HG02763 (cell line): ENCODE measurements around the gene STMP1.
"Not testable (repeated sequence)": the region's sequence is repeated elsewhere in the genome, so short reads cannot be mapped to it uniquely, and the experiment has no call there.

Experiments
- ATAC-seq: cut with Tn5 transposase; IDR thresholded peaks from one replicate; pipeline ENCODE4 v1.9.1; 2021; ENCODE audit warnings: mild to moderate bottlenecking, moderate library complexity; ENCODE audit not compliant: unreplicated experiment

Gene STMP1

GRCh38 chr7:135664046-135664589 is 1.8 kb downstream of the STMP1 start:
- ATAC-seq: no peak

- ATAC-seq: no peak
These were observed 2.7 kb downstream of the STMP1 start for GRCh38 chr7:135665042-135665441.

DNA sequence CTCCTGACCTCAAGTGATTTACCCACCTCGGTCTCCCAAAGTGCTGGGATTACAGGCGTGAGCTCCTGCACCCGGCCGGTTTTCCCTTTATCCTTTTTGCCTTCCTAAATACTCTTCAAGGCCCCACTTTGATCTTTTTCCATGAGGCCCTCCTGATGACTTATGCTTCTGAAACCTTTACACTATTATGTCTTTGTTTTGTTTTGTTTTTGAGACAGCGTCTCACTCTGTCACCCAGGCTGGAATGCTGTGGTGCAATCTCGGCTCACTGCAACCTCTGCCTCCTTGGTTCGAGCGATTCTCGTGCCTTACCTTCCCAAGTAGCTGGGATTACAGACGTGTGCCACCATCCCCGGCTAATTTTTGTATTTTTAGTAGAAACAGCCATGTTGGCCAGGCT is 3.8 kb downstream of the STMP1 start:
- ATAC-seq: no peak

GRCh38 chr7:135666846-135667245 is 4.5 kb downstream of the STMP1 start:
- ATAC-seq: no peak

GRCh38 chr7:135667626-135668025 is 5.3 kb downstream of the STMP1 start:
- ATAC-seq: not testable (repeated sequence)

DNA sequence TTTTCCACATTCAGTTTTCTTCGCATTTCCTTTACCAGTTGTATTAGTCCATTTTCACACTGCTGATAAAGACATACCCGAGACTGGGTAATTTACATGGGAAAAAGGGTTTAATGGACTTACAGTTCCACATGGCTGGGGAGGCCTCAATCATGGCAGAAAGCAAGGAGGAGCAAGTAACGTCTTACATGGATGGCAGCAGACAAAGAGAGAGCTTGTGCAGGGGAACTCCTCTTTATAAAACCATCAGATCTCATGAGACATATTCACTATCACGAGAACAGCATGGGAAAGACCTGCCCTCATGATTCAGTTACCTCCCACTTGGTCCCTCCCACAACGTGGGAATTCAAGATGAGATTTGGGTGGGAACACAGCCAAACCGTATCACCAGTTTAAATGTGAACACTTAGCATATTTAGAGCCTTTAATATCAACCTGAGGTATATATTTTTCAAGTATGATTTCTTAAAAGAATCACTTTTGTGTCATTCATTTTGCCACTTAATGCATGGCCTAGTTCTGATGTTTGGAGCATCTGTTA is 6.6 kb downstream of the STMP1 start:
- ATAC-seq: not testable (repeated sequence)

DNA sequence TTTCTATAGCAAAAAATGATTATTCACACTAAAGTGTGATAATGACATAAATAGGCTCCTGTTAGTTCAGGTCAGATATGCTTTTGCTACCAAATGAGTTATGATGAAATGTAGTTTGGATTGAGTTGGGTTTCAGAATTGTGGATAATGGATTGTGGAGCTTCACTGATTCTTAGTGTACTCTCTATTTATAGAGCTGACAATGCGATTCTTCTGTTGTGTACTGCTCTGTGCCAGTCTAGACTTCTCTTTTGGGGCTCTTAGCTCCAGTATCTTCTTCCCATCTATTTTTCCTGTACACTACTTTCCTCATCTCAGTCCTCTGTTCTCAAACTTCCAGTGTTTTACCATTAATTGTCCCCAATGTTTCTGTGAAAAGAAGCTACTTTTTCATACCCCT is 7.5 kb downstream of the STMP1 start:
- no peak for ATAC-seq

DNA sequence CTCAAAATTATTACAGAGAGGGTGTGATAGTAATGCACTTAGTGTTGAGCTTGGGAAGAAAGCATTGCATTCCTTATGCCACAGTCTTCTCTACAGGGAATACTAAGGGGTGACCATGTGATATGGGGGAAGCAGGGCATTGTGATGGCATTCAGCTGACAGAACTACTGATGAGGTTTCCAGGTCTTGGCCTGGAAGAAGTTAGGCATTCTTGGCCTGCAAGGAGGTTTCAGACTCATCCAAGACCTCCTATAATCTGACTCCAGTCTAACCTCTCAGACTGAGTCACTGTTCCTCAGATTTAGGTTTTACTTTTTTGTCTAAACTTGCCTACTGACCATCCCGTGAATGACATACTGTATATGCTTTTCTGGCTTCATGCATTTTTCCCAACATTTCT is 7.9 kb downstream of the STMP1 start:
- no peak for ATAC-seq

GRCh38 chr7:135672560-135673359 is 10.4 kb downstream of the STMP1 start:
- ATAC-seq: peak; percentile 79

DNA sequence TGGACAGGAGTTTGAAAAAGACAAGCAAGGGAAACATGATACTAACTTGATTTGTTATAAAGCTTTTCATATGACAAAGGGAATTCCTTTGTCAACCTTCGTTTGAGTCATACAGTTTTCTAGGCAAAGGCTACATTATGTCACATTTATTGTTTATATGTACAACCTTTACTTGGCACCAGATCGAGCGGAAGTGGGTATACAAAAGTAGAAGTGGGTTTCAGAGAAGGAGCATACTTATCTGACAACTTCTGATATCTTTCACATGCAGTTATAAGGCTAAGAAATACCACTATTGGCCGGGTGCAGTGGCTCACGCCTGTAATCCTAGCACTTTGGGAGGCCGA is 11.0 kb downstream of the STMP1 start:
- ATAC-seq: no peak

GRCh38 chr7:135678612-135679575 is 16.6 kb downstream of the STMP1 start:
- no peak for ATAC-seq

GRCh38 chr7:135681762-135682161 is 19.4 kb downstream of the STMP1 start:
- no peak for ATAC-seq

- no peak for ATAC-seq
These were observed 19.9 kb downstream of the STMP1 start for GRCh38 chr7:135682191-135682590.

- no peak for ATAC-seq
These were observed 21.3 kb downstream of the STMP1 start for GRCh38 chr7:135683609-135684008.

DNA sequence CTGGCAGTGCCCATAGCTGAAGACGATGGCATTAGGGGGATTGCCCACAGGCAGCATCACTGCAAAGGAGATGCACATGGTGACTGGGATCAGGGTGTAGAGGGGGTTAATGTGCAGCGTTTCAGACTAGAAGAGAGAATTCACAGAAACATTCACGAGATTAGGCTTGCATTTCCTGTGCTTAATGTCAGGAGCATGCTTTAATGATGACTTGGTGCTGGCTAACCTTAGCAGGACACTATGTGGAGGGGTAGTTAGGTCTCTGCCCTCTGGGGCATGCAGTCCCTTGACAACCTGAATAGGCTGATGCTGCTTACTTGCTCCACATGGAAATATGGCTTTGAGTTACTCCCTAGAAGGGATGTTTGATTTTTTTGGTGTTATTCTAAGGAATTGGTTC is 21.8 kb downstream of the STMP1 start:
- no peak for ATAC-seq

GRCh38 chr7:135684699-135685098 is 22.4 kb downstream of the STMP1 start:
- no peak for ATAC-seq

DNA sequence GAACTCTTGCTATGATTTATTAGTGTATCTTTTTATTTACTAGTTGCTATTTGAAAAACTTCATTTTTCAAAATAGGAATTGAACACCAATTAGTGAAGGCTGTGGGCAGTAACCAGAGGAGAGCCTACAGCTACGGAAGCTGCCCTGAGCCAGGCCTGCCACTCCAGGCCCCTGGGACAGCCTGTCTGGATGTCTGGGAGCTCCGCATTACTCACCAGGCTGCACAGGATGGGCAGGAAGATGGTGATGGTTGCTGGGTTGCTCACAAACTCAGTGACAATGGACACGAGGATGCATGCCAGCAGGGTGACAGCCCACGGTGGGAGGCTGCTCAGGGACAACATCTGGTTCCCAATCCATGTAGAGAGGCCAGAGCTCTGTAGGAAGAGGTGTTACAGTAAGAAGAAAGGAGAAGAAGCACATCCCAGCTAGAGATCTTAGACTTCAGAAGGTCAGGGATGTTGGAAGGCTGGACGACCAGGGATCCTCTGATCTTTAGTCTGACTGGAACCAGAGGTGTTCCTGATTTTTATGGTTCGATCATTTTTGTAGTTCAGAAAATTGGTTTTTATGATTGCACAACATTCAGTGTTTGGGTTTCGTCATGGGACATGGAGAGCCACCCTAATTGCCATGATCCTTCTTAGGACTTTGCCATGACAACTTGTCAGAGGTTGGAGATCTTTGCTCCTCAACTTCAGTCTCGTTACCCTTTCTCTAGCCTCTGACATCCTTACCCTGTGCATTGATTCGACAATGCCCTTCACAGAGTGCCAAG is 23.2 kb downstream of the STMP1 start:
- no peak for ATAC-seq

GRCh38 chr7:135687466-135687865 is 25.2 kb downstream of the STMP1 start:
- no peak for ATAC-seq

- ATAC-seq: no peak
These were observed 28.3 kb downstream of the STMP1 start for GRCh38 chr7:135690566-135690965.

DNA sequence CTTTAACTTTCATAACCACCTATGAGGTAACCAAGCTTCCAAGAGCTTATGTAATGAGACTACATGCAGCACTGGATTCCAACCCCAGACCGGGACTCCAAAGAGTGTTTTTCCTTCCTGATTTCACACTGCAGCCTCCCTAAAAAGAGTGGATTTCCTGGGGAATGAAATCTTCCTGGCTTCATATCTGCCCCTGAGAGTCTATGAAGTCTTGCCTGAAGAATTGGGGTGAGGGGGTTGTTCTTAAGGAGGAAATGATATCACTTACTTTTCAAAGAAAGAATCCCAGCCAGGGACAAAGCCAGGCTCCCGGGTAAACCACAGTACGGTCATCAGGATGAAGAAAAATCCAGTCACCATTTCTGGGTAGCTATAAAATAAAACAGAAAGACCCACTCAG is 29.7 kb downstream of the STMP1 start:
- ATAC-seq: no peak

DNA sequence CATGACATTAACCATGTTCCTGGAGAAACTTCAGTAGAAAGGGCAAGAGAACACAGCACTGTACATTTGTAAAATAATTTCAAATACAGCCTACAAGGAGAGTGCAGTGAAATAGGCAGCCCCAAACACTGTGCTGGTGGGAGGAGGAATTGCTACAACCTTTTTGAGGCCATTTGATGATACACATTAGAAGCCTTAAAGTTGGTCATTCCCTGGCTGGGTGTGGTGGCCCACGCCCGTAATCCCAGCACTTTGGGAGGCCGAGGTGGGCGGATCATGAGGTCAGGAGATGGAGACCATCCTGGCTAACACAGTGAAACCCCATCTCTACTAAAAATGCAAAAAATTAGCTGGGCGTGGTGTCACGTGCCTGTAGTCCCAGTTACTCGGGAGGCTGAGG is 30.3 kb downstream of the STMP1 start:
- not testable (repeated sequence) for ATAC-seq
